DMS 273 (cell line): ENCODE results near the gene PBOV1.
"Not testable (repeated sequence)": the region's sequence is repeated elsewhere in the genome, so short reads cannot be mapped to it uniquely, and the experiment has no call there.

ENCODE experiments used
- DNase-seq: peaks from one replicate; lab custom pipeline; 2025; ENCODE audit not compliant: unreplicated experiment; lab: John Stamatoyannopoulos, UW

PBOV1 gene

GRCh38 chr6:138238368-138238767, 20.1 kb upstream of the PBOV1 start:
- DNase-seq, result no peak

DNA sequence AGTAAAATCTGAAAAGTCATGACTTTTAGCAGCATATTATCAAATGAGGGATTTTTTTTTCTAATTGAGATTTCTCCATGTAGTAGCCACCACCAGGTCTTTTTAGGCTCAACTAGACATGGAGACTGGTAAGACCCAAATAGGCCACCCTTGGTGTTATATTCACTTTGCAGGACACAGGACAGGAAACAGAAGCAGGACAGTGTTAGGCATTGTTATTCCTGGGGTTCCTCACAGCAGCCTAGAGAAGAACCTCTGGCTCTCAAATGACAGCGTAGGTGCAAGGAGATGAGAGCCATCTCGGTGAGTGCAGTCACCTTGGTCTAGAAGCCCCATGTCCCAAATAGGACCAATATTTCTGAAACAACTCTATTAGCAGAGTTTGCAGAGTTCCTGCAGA, 19.2 kb upstream of the PBOV1 start:
- DNase-seq, result no peak

GRCh38 chr6:138235693-138236092, 17.4 kb upstream of the PBOV1 start:
- DNase-seq, result no peak

GRCh38 chr6:138235205-138235604, 16.9 kb upstream of the PBOV1 start:
- no peak for DNase-seq

DNA sequence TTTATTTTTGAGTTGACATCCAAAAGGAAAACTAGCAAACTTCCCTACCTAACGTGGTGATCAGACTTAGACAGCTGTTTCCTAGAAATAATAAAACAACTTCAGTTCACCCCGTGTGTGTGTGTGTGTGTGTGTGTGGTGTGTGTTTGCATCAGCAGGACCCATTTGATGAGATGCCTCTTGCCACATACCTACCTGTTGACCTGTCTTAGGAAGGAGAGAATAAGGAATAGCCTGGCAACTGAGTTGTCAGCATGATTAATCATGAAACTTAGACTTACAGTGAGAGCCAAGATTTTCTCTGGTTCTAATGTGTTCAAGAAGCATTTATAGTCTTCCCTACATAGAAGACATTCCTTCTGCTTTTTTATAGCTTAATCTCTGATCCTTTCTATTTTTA, 16.1 kb upstream of the PBOV1 start:
- DNase-seq, result no peak

DNA sequence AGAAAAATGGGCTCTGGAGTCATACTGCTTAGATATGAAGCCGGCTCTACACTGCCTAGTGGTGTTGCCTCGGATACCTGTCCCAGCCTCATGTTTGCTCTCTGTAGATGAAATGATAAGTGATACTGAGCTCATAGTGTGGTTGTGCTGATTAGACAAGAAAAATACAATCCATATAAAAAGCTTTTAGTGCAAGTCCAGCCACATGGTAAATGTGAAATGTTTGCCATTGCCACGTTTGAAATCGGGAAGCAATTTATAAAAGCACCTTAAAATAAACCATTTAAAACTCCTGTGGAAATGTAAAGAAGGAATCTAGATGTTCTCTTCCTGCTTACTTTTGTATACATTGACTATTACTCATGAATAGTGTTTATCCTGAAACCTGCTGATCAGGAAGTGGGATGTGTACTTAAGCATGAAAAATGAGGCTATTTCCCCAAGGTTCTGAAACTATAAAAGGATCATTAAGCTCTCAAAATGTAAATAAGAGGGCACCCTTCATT, 13.1 kb upstream of the PBOV1 start:
- DNase-seq, result no peak

DNA sequence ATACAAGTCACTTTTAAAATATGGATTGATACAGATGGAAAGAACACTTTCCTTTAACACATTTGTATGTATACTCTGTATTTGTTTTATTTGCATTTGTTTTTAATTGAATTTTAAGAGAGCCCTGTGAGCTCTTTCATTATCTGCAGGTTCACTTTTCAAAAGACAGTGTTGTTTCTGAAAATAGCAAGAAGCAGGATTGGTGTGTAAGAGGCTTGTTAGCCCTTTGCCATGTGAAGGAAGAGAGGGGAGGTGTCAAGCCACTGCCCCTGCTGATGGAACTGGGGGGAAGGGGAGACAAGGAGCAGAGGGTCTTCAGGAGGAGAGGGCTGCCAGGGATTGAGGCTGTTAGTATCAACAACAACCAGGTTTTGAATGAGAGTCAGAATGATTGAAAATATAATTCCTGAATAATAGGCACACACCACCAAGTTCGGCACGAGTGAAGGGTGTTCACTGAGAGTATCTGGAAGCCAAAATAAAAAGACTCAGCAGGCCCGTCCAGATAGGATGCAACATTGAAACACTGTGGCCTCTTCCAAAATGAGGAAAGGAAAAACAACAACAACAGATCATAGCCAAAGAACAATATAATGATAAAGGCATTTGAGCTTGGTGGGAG, 12.6 kb upstream of the PBOV1 start:
- no peak for DNase-seq

DNA sequence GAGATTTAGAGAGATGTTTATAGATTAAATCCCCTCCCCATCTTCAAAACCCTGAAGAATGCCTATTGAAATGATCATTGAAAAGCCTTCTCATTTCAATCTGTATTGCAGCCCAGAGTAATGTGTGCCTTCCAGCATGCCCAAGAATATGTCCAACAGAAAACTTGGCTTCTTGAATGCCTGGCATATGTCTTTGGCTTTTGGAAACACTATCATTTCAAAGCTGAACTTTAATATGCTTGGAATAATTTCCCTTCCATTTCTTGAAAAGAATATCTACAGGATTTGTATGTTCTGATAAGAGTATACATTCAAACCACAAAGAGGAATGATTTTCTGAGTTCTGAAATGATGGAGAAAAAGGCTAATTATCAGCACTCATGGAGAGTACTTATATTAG, 11.9 kb upstream of the PBOV1 start:
- DNase-seq, result no peak

- no peak for DNase-seq
Observed at GRCh38 chr6:138229663-138230179, 11.4 kb upstream of the PBOV1 start.

GRCh38 chr6:138229072-138229471, 10.8 kb upstream of the PBOV1 start:
- peak; percentile 12 for DNase-seq

GRCh38 chr6:138227316-138227781, 9.1 kb upstream of the PBOV1 start:
- no peak for DNase-seq

GRCh38 chr6:138226700-138227315, 8.5 kb upstream of the PBOV1 start:
- no peak for DNase-seq

- no peak for DNase-seq
Observed at GRCh38 chr6:138225953-138226352, 7.7 kb upstream of the PBOV1 start.

- no peak for DNase-seq
Observed at GRCh38 chr6:138222901-138223546, 4.7 kb upstream of the PBOV1 start.

GRCh38 chr6:138219901-138220300, 1.6 kb upstream of the PBOV1 start:
- DNase-seq, result no peak

- no peak for DNase-seq
Observed at GRCh38 chr6:138219398-138219797, 1.1 kb upstream of the PBOV1 start.

DNA sequence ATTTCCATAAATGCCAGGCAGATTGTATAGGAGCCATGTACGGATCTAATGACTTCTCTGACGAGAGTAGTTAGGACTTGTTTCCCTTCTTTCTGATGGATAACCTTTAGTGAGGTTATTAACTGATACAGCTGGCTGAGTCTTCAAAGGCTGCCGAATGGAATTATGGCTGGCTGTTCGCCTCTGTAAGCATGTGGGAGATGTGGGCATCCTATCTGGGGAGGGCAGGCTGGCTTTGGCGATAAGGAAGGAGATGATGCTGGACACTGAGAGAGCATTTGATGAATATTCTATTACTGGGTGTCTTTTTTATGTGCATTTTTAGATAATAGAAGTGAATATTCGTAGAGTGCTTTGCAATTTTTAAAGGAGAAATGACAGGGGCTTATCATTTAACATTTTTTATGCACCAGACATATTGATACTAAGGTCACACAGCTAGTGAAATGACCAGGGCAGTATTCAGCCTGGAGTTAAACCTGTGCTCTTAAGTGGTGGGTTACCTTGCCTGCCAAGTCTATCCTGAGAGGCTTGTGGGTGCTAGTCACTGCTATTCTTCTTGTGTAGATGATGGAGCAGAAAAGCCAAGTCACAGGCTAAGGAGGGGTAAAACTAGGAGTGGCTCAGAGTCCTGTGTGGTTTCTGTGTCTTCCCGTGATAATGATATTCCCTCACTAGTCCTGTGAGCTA, 3.1 kb downstream of the PBOV1 start:
- DNase-seq, result no peak

DNA sequence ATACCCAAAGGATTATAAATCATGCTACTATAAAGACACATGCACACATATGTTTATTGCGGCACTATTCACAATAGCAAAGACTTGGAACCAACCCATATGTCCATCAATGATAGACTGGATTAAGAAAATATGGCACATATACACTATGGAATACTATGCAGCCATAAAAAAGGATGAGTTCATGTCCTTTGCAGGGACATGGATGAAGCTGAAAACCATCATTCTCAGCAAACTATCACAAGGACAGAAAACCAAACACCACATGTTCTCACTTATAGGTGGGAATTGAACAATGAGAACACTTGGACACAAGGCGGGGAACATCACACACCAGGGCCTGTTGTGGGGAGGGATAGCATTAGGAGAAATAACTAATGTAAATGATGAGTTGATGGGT, 5.8 kb downstream of the PBOV1 start:
- DNase-seq, result not testable (repeated sequence)

DNA sequence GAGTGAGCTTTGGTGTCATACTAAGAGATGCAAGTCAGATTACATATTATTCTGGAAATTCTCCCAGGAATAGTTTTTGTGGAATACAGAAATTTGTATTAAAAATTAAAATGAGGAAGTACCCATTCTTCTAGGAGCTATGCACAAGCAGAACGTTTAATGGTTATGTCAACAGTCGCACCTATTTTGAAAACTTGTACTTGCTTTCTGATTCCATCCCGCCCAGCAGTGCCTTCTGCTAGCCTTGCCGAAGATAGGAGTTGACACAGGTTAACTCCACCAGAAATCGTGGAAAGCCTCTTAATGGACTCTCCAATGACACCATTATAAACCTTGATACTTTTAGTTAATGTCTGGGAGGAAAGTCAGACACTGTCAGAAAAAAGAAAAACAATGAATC, 6.7 kb downstream of the PBOV1 start:
- no peak for DNase-seq

GRCh38 chr6:138211048-138211581, 7.2 kb downstream of the PBOV1 start:
- peak; percentile 6 for DNase-seq

DNA sequence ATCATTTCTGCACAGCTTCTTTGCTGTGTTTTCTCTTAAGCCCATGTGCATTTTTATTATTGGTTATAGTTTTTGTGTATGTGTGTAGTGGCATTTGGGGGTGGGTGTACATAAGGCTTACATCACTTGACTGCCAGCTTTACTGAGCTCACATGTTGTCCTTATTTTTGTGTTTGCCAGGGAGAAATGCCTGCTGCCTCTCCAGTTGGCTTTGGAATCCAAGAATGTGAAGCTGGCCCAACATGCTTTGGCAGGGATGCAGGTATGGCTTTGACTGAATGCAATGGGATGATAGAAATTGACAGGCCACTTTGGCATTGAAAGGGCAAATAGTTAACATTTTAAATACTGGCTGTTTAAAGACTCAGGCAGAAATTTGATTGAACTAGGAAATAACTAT, 11.4 kb downstream of the PBOV1 start:
- DNase-seq, result no peak
